ENCODE measurements around the gene IL1RN. TPM values are rescaled to one million over a fixed set of nuclear protein-coding genes. Genes with fewer than 3 reads are reported as not detected.

IL1RN gene
- total and polyA plus RNA-seq, 2 of the 4 experiments (the other 2 are of a cell fraction), result not detected

DNA sequence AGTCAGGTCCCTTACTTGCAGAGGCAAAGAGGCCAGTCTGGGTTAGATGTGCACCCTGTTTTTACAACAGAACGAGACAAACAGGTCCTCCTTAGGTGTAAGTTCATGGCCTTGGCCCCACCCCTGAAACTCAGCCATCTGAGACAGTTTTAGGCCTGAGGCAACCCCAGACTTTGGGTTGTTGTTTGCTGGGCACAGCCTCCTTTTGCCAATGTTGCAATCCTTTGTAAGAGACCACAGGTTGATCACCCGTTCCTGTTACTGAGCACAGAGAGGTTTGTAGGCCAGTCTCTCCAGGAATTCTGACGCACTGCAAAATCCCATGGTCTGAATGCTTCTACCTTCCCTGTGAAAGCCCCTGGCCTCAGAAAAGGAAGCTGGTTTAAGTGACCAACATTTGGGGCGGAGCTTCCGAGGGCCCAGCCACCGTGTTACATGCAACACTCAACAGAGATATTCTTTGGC, 15.5 kb upstream of the IL1RN start:
- Histone ChIP-seq H3K9ac (ENCODE audit: low read depth, low read length) (no peak overlapping the region), H3K4me3 (ENCODE audit: insufficient read depth, low read depth, low read length) (no peak overlapping the region), H2BK15ac (ENCODE audit: low read depth, low read length) (no peak overlapping the region), H3K36me3 (ENCODE audit: control insufficient read depth, insufficient read depth, low read length) (no peaks in the 10 kb centered on the region), H2AK5ac (ENCODE audit: low read depth, low read length) (no peak overlapping the region), H3K18ac (ENCODE audit: low read depth, low read length) (no peak overlapping the region), H3K27me3 (ENCODE audit: control insufficient read depth, insufficient read depth, low read length) (peaks cover 10% of the 10 kb centered on the region; the same call in 1 of the 2 replicates), H4K5ac (ENCODE audit: low read depth, low read length) (no peak overlapping the region), H3K4me2 (ENCODE audit: low read depth, low read length) (no peak overlapping the region), H3K9me3 (ENCODE audit: control insufficient read depth, insufficient read depth, low read length) (no peaks in the 10 kb centered on the region), H4K91ac (ENCODE audit: insufficient read depth, low read depth, low read length) (no peak overlapping the region), H4K20me1 (ENCODE audit: insufficient read depth, low read length) (no peaks in the 10 kb centered on the region), H2AFZ (replicated peaks; ENCODE audit: low read length, poor library complexity) (no peak overlapping the region), H3K14ac (replicated peaks; ENCODE audit: low read depth, low read length) (no peak overlapping the region), H3K79me1 (ENCODE audit: low read depth in 1 of 2, low read length in 2 of 2) (no peaks in the 10 kb centered on the region), H3K56ac (ENCODE audit: extremely low read depth, insufficient read depth, low read length) (no peak overlapping the region), H3K23ac (ENCODE audit: low read depth, low read length) (no peak overlapping the region), H2BK20ac (ENCODE audit: low read depth, low read length) (no peak overlapping the region), H3K27ac (ENCODE audit: insufficient read depth, low read length) (no peak overlapping the region), H3K4ac (ENCODE audit: low read depth, low read length) (no peak overlapping the region), H3K4me1 (ENCODE audit: control insufficient read depth, insufficient read depth, low read length) (no peaks in the 10 kb centered on the region), H3K9me1 (ENCODE audit: insufficient read depth, low read length) (no peaks in the 10 kb centered on the region), H2BK120ac (ENCODE audit: low read depth, low read length) (no peak overlapping the region), H4K8ac (ENCODE audit: low read depth in 2 of 2, low read length in 2 of 2) (no peak overlapping the region), H2AK9ac (replicated peaks; ENCODE audit: low read depth, low read length, poor library complexity) (no peak overlapping the region), H2BK5ac (ENCODE audit: low read depth, low read length, poor library complexity, severe bottlenecking) (no peak overlapping the region)
- dilution Hi-C loops (cut with HindIII; ENCODE audit: low sequenced_read_pairs, unreplicated experiment) (no loop called here), in situ Hi-C loops (cut with MboI; ENCODE audit: low sequenced_read_pairs) (no loop called here), intact Hi-C loops (cut with micrococcal nuclease) (no loop called here)
- 92% methylated on average over 2 of the region's 6 CpGs; no CpG with 5 or more reads in 1 of the 2 experiments for WGBS, 2 experiments (ENCODE audit: extremely low coverage in 2 of 2, insufficient read length in 1 of 2)
- CTCF ChIA-PET, result no interaction called here
- no peak for DNase-seq
- ATAC-seq (ENCODE audit: low read depth), result no peak
- no TSS peak for BruUV-seq (replicated peaks)
- POLR2A ChIA-PET (ENCODE audit: unreplicated experiment), result no interaction called here
- TF ChIP-seq ELK1 (IDR thresholded peaks at IDR 0.05; ENCODE audit: borderline replicate concordance, low read depth, low read length) (no peak), POLR2A (IDR thresholded peaks at IDR 0.05; ENCODE audit: low read depth, low read length) (no peak), NFE2L2 (IDR thresholded peaks at IDR 0.05; ENCODE audit: low read depth, low read length) (no peak), RAD21 (IDR thresholded peaks at IDR 0.05; ENCODE audit: low read length) (no peak)

Measured in IMR-90 (cell line).